Lower leg skin (tissue), 4 donors: ENCODE measurements around the gene SLC17A4. TPM values are rescaled to one million over a fixed set of nuclear protein-coding genes. Genes with fewer than 3 reads are reported as not detected.

Experiments used
- DNase-seq, 2 donors: peaks; one replicate each; pipeline ENCODE4 v3.0.0-alpha.2; 2019; ENCODE audit warnings: low spot score in 2 of 2
- H3K4me3 ChIP-seq: fragments of 200-600 bp; sonication (generic); 2 replicates; pipeline ENCODE4 v1.5.1; 2017; ENCODE audit warnings: mild to moderate bottlenecking, low read depth; ENCODE audit not compliant: poor library complexity, severe bottlenecking
- POLR2A ChIP-seq, 2 donors: fragments of 450-650 bp; IDR thresholded peaks; one replicate each; pipeline ENCODE4 v1.6.1; 2016 to 2017; ENCODE audit warnings: antibody characterized with exemption in 2 of 2, mild to moderate bottlenecking in 1 of 2, moderate library complexity in 1 of 2
- WGBS, 2 donors: methylation state at CpG; one replicate each; pipeline ENCODE4 v1.1.5; 2018; 5-methylcytosine and 5-hydroxymethylcytosine counted together
- intact Hi-C: fragments of 100-400 bp; cut with DNase I; formaldehyde crosslinking; loops from one replicate; pipeline ENCODE4 v1.15.0; 2023; ENCODE audit warnings: low total_unique reads
- total RNA-seq, 4 donors: library from RNA; depleted of rRNA; stranded (reverse); fragments of >200 nt; gene quantifications; one replicate each; pipeline ENCODE4 v1.1.0, GENCODE V29; 2016
- TF ChIP-seq, protein P1 (sequence below), 3 donors: fragments of 450-650 bp; IDR thresholded peaks; one replicate each; pipeline ENCODE4 v1.5.1; 2016; ENCODE audit warnings: antibody characterized with exemption in 3 of 3, mild to moderate bottlenecking in 3 of 3, moderate library complexity in 2 of 3

The SLC17A4 gene
- total RNA-seq, 4 donors from 2014 or later, result not detected

DNA sequence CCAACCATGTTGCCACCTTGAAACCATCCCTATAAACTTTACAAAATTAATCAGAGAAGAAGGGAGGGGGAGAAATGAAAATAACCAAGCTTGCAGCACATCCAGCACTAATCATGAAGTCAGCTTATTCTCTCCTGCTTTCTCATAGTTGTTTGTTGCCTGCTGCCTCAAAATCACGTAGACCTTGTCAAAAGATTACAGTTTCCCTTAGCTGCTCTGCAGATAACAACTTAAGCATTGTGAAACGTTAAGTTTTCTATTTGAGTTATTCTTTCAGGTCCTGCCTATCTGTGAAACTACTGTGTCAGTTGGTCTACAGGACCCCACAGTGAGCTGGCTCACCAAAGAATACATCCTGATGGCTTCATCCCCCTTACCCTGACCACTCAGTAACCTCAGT is 32.9 kb downstream of the SLC17A4 start:
- H3K4me3 ChIP-seq, result no peak overlapping the region
- DNase-seq, result no peak
- intact Hi-C loops, result no loop called here
- WGBS, 2 donors, result 81 to 87% methylated on average over 2 of the region's 2 CpGs
- TF ChIP-seq, protein P1, sequence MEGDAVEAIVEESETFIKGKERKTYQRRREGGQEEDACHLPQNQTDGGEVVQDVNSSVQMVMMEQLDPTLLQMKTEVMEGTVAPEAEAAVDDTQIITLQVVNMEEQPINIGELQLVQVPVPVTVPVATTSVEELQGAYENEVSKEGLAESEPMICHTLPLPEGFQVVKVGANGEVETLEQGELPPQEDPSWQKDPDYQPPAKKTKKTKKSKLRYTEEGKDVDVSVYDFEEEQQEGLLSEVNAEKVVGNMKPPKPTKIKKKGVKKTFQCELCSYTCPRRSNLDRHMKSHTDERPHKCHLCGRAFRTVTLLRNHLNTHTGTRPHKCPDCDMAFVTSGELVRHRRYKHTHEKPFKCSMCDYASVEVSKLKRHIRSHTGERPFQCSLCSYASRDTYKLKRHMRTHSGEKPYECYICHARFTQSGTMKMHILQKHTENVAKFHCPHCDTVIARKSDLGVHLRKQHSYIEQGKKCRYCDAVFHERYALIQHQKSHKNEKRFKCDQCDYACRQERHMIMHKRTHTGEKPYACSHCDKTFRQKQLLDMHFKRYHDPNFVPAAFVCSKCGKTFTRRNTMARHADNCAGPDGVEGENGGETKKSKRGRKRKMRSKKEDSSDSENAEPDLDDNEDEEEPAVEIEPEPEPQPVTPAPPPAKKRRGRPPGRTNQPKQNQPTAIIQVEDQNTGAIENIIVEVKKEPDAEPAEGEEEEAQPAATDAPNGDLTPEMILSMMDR (IDR thresholded peaks at IDR 0.05), result no peak
- no peak for TF ChIP-seq POLR2A (IDR thresholded peaks at IDR 0.05)

DNA sequence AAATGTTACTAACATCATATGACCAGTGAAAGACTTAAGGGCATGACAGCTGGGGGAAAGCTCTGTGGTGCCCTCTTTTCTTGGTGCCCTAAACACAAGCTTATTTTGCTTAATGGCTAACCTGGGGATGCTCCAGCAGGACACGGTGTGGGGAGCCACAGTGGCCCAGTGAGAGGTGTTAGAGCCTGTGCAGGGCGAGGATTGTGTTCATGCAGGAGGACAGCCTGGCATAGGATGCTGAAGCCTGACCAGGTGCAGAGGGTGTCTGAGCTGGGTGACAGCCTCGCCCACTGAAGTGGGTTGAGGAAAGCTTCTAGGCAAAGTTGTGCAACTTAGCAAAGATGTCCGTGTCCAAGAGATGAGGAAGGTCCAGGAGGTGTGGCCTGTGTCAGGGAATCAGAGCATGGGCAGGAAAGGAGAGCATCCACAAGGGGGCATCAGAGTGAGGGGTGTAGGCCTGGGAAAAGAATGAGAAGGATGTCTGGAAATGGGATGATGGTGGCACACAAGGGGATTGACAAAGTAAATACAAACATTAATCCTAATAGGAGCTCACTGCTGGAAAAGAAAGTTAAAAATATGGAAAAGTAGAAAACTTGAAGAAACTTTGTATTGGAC is 33.9 kb downstream of the SLC17A4 start:
- H3K4me3 ChIP-seq, result no peak overlapping the region
- intact Hi-C loops, result no loop called here
- TF ChIP-seq POLR2A (IDR thresholded peaks at IDR 0.05), result no peak
- TF ChIP-seq, protein P1 (IDR thresholded peaks at IDR 0.05), result no peak
- 64 to 67% methylated on average over 4 of the region's 4 CpGs for WGBS, 2 donors
- no peak for DNase-seq

DNA sequence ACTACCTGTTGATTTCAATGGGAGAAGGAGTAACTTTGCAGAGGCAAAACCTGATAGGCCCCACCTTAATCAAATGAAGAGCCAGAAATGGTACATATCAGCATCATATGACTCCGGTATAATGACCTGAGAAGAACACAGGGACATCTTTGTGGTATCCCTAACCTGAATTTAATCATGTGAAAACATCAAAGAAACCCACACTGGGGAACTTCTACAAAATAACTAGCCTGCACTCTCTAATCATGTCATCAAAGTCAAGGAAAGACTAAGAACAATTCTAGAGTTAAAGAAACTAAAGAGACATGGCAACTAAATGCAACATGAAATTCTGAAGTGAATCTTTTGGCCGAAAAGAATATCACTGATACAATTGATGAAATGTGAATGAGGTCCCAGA is 34.9 kb downstream of the SLC17A4 start:
- WGBS, 2 donors, result 85 to 88% methylated on average over 2 of the region's 2 CpGs
- DNase-seq, result no peak
- no peak overlapping the region for H3K4me3 ChIP-seq
- no peak for TF ChIP-seq POLR2A (IDR thresholded peaks at IDR 0.05)
- TF ChIP-seq, protein P1 (IDR thresholded peaks at IDR 0.05), result no peak
- intact Hi-C loops, result no loop called here

GRCh38 chr6:25792016-25792415 is 37.5 kb downstream of the SLC17A4 start:
- H3K4me3 ChIP-seq, result no peak overlapping the region
- 84 to 87% methylated on average over 4 of the region's 4 CpGs for WGBS, 2 donors
- TF ChIP-seq POLR2A (IDR thresholded peaks at IDR 0.05), result no peak
- TF ChIP-seq, protein P1 (IDR thresholded peaks at IDR 0.05), result no peak
- intact Hi-C loops, result no loop called here
- no peak for DNase-seq

- intact Hi-C loops, result no loop called here
- DNase-seq, result no peak
- no peak for TF ChIP-seq POLR2A (IDR thresholded peaks at IDR 0.05)
- TF ChIP-seq, protein P1 (IDR thresholded peaks at IDR 0.05), result no peak
- WGBS, 2 donors, result 79 to 89% methylated on average over 1 of the region's 1 CpG
- H3K4me3 ChIP-seq, result no peak overlapping the region
Observed at GRCh38 chr6:25793970-25794369, 39.4 kb downstream of the SLC17A4 start.

DNA sequence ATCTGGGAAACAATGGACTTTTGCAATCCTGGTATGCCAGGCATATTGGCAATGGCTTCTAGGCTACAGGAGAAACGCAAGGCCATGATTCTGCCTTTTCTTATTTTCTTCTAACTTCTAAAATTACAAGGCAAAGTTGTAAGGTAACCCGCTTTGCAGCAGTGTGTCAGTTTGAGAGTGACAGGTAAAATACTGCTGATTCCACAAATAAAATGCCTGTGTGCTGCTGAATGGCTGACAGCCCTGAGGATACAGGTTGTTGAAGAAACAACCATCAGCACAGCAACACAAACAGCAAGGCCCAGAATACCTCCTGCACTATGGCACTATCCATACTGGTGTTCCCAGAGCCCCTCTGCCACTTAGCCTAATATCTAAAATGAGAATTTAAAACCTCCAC is 40.2 kb downstream of the SLC17A4 start:
- intact Hi-C loops, result no loop called here
- H3K4me3 ChIP-seq, result no peak overlapping the region
- DNase-seq, result no peak
- TF ChIP-seq, protein P1 (IDR thresholded peaks at IDR 0.05), result no peak
- no peak for TF ChIP-seq POLR2A (IDR thresholded peaks at IDR 0.05)
- WGBS, 2 donors, result 84% methylated on average over 2 of the region's 2 CpGs
